Liver (tissue), 9 donors: ENCODE data around the gene NAT9. TPM values are rescaled to one million over a fixed set of nuclear protein-coding genes. Genes with fewer than 3 reads are reported as not detected.

Experiments
- DNase-seq: peaks from one replicate; pipeline ENCODE4 v3.0.0-alpha.2; 2017; ENCODE audit warnings: low spot score
- H3K27ac ChIP-seq, 2 donors: one replicate each; pipeline ENCODE4 v1.7.0; 2013; ENCODE audit warnings: inconsistent platforms in 2 of 2, low read length in 2 of 2, control low read depth in 1 of 2, low read depth in 1 of 2, mild to moderate bottlenecking in 1 of 2
- H3K27me3 ChIP-seq, 4 donors: one replicate each; pipeline versions ENCODE4 v1.6.1 to v1.7.0; 2013; ENCODE audit warnings: low read length in 3 of 4, inconsistent platforms in 1 of 4, mild to moderate bottlenecking in 1 of 4, moderate library complexity in 1 of 4; ENCODE audit not compliant: control insufficient read depth in 4 of 4, insufficient read depth in 4 of 4
- H3K36me3 ChIP-seq, 4 donors: one replicate each; pipeline versions ENCODE4 v1.6.1 to v1.7.0; 2013; ENCODE audit warnings: low read length in 3 of 4, mild to moderate bottlenecking in 3 of 4, low read depth in 1 of 4, moderate library complexity in 1 of 4; ENCODE audit not compliant: control insufficient read depth in 4 of 4, insufficient read depth in 3 of 4
- H3K4me1 ChIP-seq, 4 donors: one replicate each; pipeline versions ENCODE4 v1.6.1 to v1.7.0; 2013; ENCODE audit warnings: low read length in 3 of 4, mild to moderate bottlenecking in 3 of 4, moderate library complexity in 1 of 4; ENCODE audit not compliant: control insufficient read depth in 4 of 4, insufficient read depth in 4 of 4
- H3K4me3 ChIP-seq, 3 donors: one replicate each; pipeline versions ENCODE4 v1.6.1 to v1.7.0; 2013; ENCODE audit warnings: low read length in 3 of 3, control low read depth in 1 of 3, low read depth in 1 of 3, mild to moderate bottlenecking in 1 of 3
- H3K9ac ChIP-seq, 2 donors: one replicate each; pipeline ENCODE4 v1.7.0; 2013; ENCODE audit warnings: low read length in 2 of 2, mild to moderate bottlenecking in 2 of 2, moderate library complexity in 2 of 2, control low read depth in 1 of 2, low read depth in 1 of 2
- H3K9me3 ChIP-seq, 4 donors: one replicate each; pipeline versions ENCODE4 v1.6.1 to v1.7.0; 2013; ENCODE audit warnings: low read length in 3 of 4; ENCODE audit not compliant: control insufficient read depth in 4 of 4
- ATF3 ChIP-seq: IDR thresholded peaks from 2 replicates; pipeline ENCODE4 v1.6.1; 2016; ENCODE audit warnings: antibody characterized with exemption
- EGR1 ChIP-seq, 2 donors: IDR thresholded peaks; 2 replicates each; pipeline ENCODE4 v1.6.1; 2016 to 2018; ENCODE audit warnings: antibody characterized with exemption in 2 of 2, low read depth in 2 of 2
- FOXA2 ChIP-seq: IDR thresholded peaks from 2 replicates; pipeline ENCODE4 v1.6.1; 2016; ENCODE audit warnings: antibody characterized with exemption
- GABPA ChIP-seq, 2 donors: IDR thresholded peaks in 1 of 2; conservative IDR thresholded peaks in 1 of 2; 2 replicates each; pipeline ENCODE4 v1.6.1; 2016; ENCODE audit warnings: antibody characterized with exemption in 2 of 2, mild to moderate bottlenecking in 1 of 2, moderate library complexity in 1 of 2
- HNF4A ChIP-seq, 2 donors: conservative IDR thresholded peaks; 2 replicates each; pipeline ENCODE4 v1.6.1; 2016; ENCODE audit warnings: antibody characterized with exemption in 2 of 2, mild to moderate bottlenecking in 2 of 2
- HNF4G ChIP-seq: IDR thresholded peaks from 2 replicates; pipeline ENCODE4 v1.6.1; 2016; ENCODE audit warnings: antibody characterized with exemption
- JUND ChIP-seq, 2 donors: IDR thresholded peaks; 2 replicates each; pipeline ENCODE4 v1.6.1; 2016; ENCODE audit warnings: antibody characterized with exemption in 2 of 2
- NR2F2 ChIP-seq: IDR thresholded peaks from 2 replicates; pipeline ENCODE4 v1.6.1; 2016; ENCODE audit warnings: antibody characterized with exemption
- REST ChIP-seq: IDR thresholded peaks from 2 replicates; pipeline ENCODE4 v1.6.1; 2016; ENCODE audit warnings: antibody characterized with exemption, mild to moderate bottlenecking
- RXRA ChIP-seq, 2 donors: IDR thresholded peaks; 2 replicates each; pipeline ENCODE4 v1.6.1; 2017 to 2018; ENCODE audit warnings: antibody characterized with exemption in 2 of 2, mild to moderate bottlenecking in 1 of 2
- SP1 ChIP-seq: IDR thresholded peaks from 2 replicates; pipeline ENCODE4 v1.6.1; 2018; ENCODE audit warnings: antibody characterized with exemption, mild to moderate bottlenecking
- TAF1 ChIP-seq: conservative IDR thresholded peaks from 2 replicates; pipeline ENCODE4 v1.6.1; 2016; ENCODE audit warnings: antibody characterized with exemption, mild to moderate bottlenecking
- YY1 ChIP-seq: IDR thresholded peaks from 2 replicates; pipeline ENCODE4 v1.6.1; 2016; ENCODE audit warnings: antibody characterized with exemption, mild to moderate bottlenecking
- WGBS: extraction: QIAGEN DNeasy Blood & Tissue Kit; methylation state at CpG from one replicate; pipeline ENCODE4 v1.1.7; 2013; 5-methylcytosine and 5-hydroxymethylcytosine counted together
- polyA plus RNA-seq, 2 donors: library from polyadenylated mRNA; stranded (reverse) in 1 of 2; unstranded in 1 of 2; fragments of 200-250 nt in 1 of 2; fragments of >200 nt in 1 of 2; fragmentation: Nextera tagmentation in 1 of 2; extraction: Ambion mirVana in 1 of 2; gene quantifications; one replicate each; pipeline versions ENCODE4 v1.2.1 to v1.2.3, GENCODE V29; 2013 to 2015
- total RNA-seq, 2 donors: library from RNA; depleted of rRNA; stranded (reverse); fragments of >200 nt; gene quantifications; one replicate each; pipeline ENCODE4 v1.2.3, GENCODE V29; 2014
- TF ChIP-seq, protein P1 (sequence below): IDR thresholded peaks from 2 replicates; pipeline ENCODE4 v1.6.1; 2016; ENCODE audit warnings: antibody characterized with exemption
- TF ChIP-seq, protein P2 (sequence below): IDR thresholded peaks from 2 replicates; pipeline ENCODE4 v1.6.1; 2016; ENCODE audit warnings: antibody characterized with exemption
- TF ChIP-seq, protein P3 (sequence below): fragments of 150-350 bp; IDR thresholded peaks from 2 replicates; pipeline ENCODE4 v1.5.1; 2017; ENCODE audit warnings: improper control_type of control experiment, low read depth, low read length; ENCODE audit not compliant: missing input control
- donor health status: healthy.
- donor health status: healthy.
- donor health status: healthy.
- donor health status: healthy.
- donor health status: healthy.

Gene NAT9
- total and polyA plus RNA-seq, 4 donors = 8.1 to 25.5 (median 17.1) TPM

DNA sequence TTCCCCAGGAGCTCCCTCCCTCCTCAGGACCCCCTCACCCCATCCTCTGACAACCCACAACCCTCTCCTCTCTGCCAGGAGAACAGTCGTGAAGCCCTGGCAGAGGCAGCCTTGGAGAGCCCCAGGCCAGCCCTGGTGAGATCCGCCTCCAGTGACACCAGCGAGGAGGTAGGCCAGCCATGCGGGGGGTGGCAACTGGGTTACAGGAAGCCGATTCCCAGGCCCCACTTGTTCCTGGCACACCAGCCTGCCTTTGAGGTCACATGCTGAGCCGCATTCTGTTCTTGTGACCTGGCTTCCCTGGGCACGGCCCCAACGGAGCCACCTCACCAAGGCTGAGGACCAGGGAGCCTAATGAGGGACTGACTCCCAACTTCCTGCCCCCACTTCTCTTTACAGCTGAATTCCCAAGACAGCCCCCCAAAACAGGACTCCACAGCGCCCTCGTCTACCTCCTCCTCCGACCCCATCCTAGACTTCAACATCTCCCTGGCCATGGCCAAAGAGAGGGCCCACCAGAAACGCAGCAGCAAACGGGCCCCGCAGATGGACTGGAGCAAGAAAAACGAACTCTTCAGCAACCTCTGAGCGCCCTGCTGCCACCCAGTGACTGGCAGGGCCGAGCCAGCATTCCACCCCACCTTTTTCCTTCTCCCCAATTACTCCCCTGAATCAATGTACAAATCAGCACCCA is 7.9 kb downstream of the NAT9 start (continued):
- TF ChIP-seq GABPA (IDR thresholded peaks at IDR 0.05 in 1 of 2, conservative IDR thresholded peaks at IDR 0.05 in 1 of 2) = peak in 1 of 2 donors; percentile 66

- no peak overlapping the region for H3K4me3 ChIP-seq
- peaks cover 37 to 92% (median 77%) of the 10 kb centered on the region in 4 donors for H3K4me1 ChIP-seq
- no peak for DNase-seq
- WGBS = 61% methylated on average over 10 of the region's 10 CpGs
- H3K36me3 ChIP-seq = peaks cover 6 to 17% (median 11%) of the 10 kb centered on the region in 4 donors
- no peaks in the 10 kb centered on the region for H3K27me3 ChIP-seq
- no peak overlapping the region for H3K9ac ChIP-seq
- H3K27ac ChIP-seq = peak overlapping the region; percentile 83 to 92
- no peaks in the 10 kb centered on the region for H3K9me3 ChIP-seq
- TF ChIP-seq EGR1 (IDR thresholded peaks at IDR 0.05; ENCODE audit: low read depth in 2 of 2) = no peak
- TF ChIP-seq YY1 = no peak
- no peak for TF ChIP-seq TAF1
- no peak for TF ChIP-seq HNF4A (conservative IDR thresholded peaks at IDR 0.05)
- TF ChIP-seq, protein P1, sequence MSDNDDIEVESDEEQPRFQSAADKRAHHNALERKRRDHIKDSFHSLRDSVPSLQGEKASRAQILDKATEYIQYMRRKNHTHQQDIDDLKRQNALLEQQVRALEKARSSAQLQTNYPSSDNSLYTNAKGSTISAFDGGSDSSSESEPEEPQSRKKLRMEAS = no peak
- TF ChIP-seq SP1 = no peak
Measured at GRCh38 chr17:74767111-74767516, 9.0 kb downstream of the NAT9 start.

DNA sequence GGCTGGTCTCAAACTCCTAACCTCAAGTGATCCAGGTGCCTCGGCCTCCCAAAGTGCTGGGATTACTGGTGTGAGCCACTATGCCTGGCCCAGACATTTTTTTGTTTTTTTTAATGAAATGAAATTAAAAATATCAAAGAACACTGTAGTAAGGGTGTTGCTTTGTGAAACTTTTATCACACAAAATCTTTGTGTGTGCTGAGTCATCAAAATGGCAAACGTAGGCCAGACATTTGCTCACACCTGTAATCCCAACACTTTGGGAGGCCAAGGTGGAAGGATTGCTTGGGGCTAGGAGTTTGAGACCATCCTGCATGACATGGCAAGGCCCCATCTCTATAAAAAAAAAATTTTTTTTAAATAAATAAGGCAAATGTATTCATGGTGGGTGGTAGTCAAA is 9.7 kb downstream of the NAT9 start:
- peaks cover 6 to 14% (median 10%) of the 10 kb centered on the region in 4 donors for H3K36me3 ChIP-seq
- WGBS = 65% methylated on average over 2 of the region's 2 CpGs

More for the DNA sequence above, 9.7 kb downstream of the NAT9 start:
- no peak overlapping the region for H3K27ac ChIP-seq
- H3K9me3 ChIP-seq = no peaks in the 10 kb centered on the region
- DNase-seq = no peak
- H3K4me1 ChIP-seq = peaks cover 40 to 96% (median 82%) of the 10 kb centered on the region in 4 donors
- H3K9ac ChIP-seq = no peak overlapping the region
- no peak overlapping the region for H3K4me3 ChIP-seq
- no peaks in the 10 kb centered on the region for H3K27me3 ChIP-seq
- TF ChIP-seq TAF1 (no peak), SP1 (no peak), RXRA (IDR thresholded peaks at IDR 0.05) (no peak), REST (no peak), HNF4G (no peak), GABPA (IDR thresholded peaks at IDR 0.05 in 1 of 2, conservative IDR thresholded peaks at IDR 0.05 in 1 of 2) (no peak), FOXA2 (no peak), EGR1 (IDR thresholded peaks at IDR 0.05; ENCODE audit: low read depth in 2 of 2) (no peak), ATF3 (no peak), NR2F2 (no peak), JUND (IDR thresholded peaks at IDR 0.05) (no peak), HNF4A (conservative IDR thresholded peaks at IDR 0.05) (no peak), YY1 (no peak)
- TF ChIP-seq, protein P1 = no peak
- TF ChIP-seq, protein P2, sequence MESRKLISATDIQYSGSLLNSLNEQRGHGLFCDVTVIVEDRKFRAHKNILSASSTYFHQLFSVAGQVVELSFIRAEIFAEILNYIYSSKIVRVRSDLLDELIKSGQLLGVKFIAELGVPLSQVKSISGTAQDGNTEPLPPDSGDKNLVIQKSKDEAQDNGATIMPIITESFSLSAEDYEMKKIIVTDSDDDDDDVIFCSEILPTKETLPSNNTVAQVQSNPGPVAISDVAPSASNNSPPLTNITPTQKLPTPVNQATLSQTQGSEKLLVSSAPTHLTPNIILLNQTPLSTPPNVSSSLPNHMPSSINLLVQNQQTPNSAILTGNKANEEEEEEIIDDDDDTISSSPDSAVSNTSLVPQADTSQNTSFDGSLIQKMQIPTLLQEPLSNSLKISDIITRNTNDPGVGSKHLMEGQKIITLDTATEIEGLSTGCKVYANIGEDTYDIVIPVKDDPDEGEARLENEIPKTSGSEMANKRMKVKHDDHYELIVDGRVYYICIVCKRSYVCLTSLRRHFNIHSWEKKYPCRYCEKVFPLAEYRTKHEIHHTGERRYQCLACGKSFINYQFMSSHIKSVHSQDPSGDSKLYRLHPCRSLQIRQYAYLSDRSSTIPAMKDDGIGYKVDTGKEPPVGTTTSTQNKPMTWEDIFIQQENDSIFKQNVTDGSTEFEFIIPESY = no peak
- TF ChIP-seq, protein P3, sequence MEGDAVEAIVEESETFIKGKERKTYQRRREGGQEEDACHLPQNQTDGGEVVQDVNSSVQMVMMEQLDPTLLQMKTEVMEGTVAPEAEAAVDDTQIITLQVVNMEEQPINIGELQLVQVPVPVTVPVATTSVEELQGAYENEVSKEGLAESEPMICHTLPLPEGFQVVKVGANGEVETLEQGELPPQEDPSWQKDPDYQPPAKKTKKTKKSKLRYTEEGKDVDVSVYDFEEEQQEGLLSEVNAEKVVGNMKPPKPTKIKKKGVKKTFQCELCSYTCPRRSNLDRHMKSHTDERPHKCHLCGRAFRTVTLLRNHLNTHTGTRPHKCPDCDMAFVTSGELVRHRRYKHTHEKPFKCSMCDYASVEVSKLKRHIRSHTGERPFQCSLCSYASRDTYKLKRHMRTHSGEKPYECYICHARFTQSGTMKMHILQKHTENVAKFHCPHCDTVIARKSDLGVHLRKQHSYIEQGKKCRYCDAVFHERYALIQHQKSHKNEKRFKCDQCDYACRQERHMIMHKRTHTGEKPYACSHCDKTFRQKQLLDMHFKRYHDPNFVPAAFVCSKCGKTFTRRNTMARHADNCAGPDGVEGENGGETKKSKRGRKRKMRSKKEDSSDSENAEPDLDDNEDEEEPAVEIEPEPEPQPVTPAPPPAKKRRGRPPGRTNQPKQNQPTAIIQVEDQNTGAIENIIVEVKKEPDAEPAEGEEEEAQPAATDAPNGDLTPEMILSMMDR = no peak
